IPS-18a (cell line): ENCODE data around the gene YARS1.

Experiments used
- H3K27ac ChIP-seq: one replicate; pipeline ENCODE4 v1.5.1; 2013; ENCODE audit warnings: low read length
- H3K27me3 ChIP-seq: one replicate; pipeline ENCODE4 v1.6.1; 2013; ENCODE audit warnings: mild to moderate bottlenecking, low read length; ENCODE audit not compliant: control insufficient read depth, insufficient read depth
- H3K36me3 ChIP-seq: one replicate; pipeline ENCODE4 v1.6.1; 2013; ENCODE audit warnings: low read depth, low read length; ENCODE audit not compliant: control insufficient read depth
- H3K4me1 ChIP-seq: one replicate; pipeline ENCODE4 v1.6.1; 2013; ENCODE audit warnings: low read depth, low read length; ENCODE audit not compliant: control insufficient read depth
- H3K4me3 ChIP-seq: one replicate; pipeline ENCODE4 v1.5.1; 2013; ENCODE audit warnings: low read length
- H3K9ac ChIP-seq: one replicate; pipeline ENCODE4 v1.6.1; 2013; ENCODE audit warnings: mild to moderate bottlenecking, low read length, moderate library complexity
- H3K9me3 ChIP-seq: one replicate; pipeline ENCODE4 v1.6.1; 2013; ENCODE audit warnings: low read depth, low read length; ENCODE audit not compliant: control insufficient read depth

The YARS1 gene

GRCh38 chr1:32817159-32817814 is at the start of gene YARS1, which contains the start of gene S100PBP:
TSS of gene YARS1 (minus strand) at chr1:32817358. CDS start at chr1:32817244, 114 bp downstream.
TSS of gene S100PBP (plus strand) at chr1:32817653. CDS start at chr1:32826100, 8,447 bp downstream.
- Histone ChIP-seq H3K27me3 (no peaks in the 10 kb centered on the region), H3K27ac (peak within 1 kb of the TSS; percentile 97), H3K9ac (peak within 1 kb of the TSS; percentile 100), H3K9me3 (no peaks in the 10 kb centered on the region), H3K4me3 (peak within 1 kb of the TSS; percentile 99), H3K4me1 (peaks cover 15% of the 10 kb centered on the region), H3K36me3 (no peaks in the 10 kb centered on the region)

GRCh38 chr1:32865639-32866405 is 48.7 kb upstream of the YARS1 start:
- Histone ChIP-seq H3K9me3 (no peaks in the 10 kb centered on the region), H3K4me3 (no peak overlapping the region), H3K36me3 (no peaks in the 10 kb centered on the region), H3K9ac (no peak overlapping the region), H3K27me3 (peaks cover 18% of the 10 kb centered on the region), H3K4me1 (peaks cover 8% of the 10 kb centered on the region), H3K27ac (no peak overlapping the region)

- Histone ChIP-seq H3K27me3 (peaks cover 7% of the 10 kb centered on the region), H3K27ac (no peak overlapping the region), H3K4me1 (no peaks in the 10 kb centered on the region), H3K9ac (no peak overlapping the region), H3K4me3 (no peak overlapping the region), H3K36me3 (peaks cover under 1% of the 10 kb centered on the region), H3K9me3 (no peaks in the 10 kb centered on the region)
Observed at GRCh38 chr1:32864375-32865019, 47.3 kb upstream of the YARS1 start.

GRCh38 chr1:32863881-32864245 is 46.7 kb upstream of the YARS1 start:
- Histone ChIP-seq H3K4me3 (no peak overlapping the region), H3K27ac (no peak overlapping the region), H3K36me3 (peaks cover 4% of the 10 kb centered on the region), H3K27me3 (peaks cover under 1% of the 10 kb centered on the region), H3K9ac (no peak overlapping the region), H3K4me1 (no peaks in the 10 kb centered on the region), H3K9me3 (no peaks in the 10 kb centered on the region)

- no peak overlapping the region for H3K27ac ChIP-seq
- H3K4me3 ChIP-seq: no peak overlapping the region
- no peak overlapping the region for H3K9ac ChIP-seq
- H3K36me3 ChIP-seq: peaks cover 6% of the 10 kb centered on the region
- no peaks in the 10 kb centered on the region for H3K4me1 ChIP-seq
- H3K9me3 ChIP-seq: no peaks in the 10 kb centered on the region
- no peaks in the 10 kb centered on the region for H3K27me3 ChIP-seq
Observed at GRCh38 chr1:32863218-32863880, 46.2 kb upstream of the YARS1 start.

GRCh38 chr1:32861904-32862695 is 44.9 kb upstream of the YARS1 start:
- H3K27me3 ChIP-seq: no peaks in the 10 kb centered on the region
- peaks cover 13% of the 10 kb centered on the region for H3K36me3 ChIP-seq

GRCh38 chr1:32860566-32860965 is 43.4 kb upstream of the YARS1 start:
- Histone ChIP-seq H3K4me3 (no peak overlapping the region), H3K27ac (no peak overlapping the region), H3K27me3 (no peaks in the 10 kb centered on the region), H3K9me3 (no peaks in the 10 kb centered on the region), H3K4me1 (no peaks in the 10 kb centered on the region), H3K36me3 (peaks cover 26% of the 10 kb centered on the region), H3K9ac (no peak overlapping the region)

More at GRCh38 chr1:32861904-32862695, 44.9 kb upstream of the YARS1 start:
- H3K27ac ChIP-seq: no peak overlapping the region
- H3K9me3 ChIP-seq: no peaks in the 10 kb centered on the region
- no peak overlapping the region for H3K9ac ChIP-seq
- no peaks in the 10 kb centered on the region for H3K4me1 ChIP-seq
- no peak overlapping the region for H3K4me3 ChIP-seq

GRCh38 chr1:32859915-32860314 is 42.8 kb upstream of the YARS1 start:
- Histone ChIP-seq H3K4me1 (no peaks in the 10 kb centered on the region), H3K9me3 (no peaks in the 10 kb centered on the region), H3K9ac (no peak overlapping the region), H3K36me3 (peaks cover 31% of the 10 kb centered on the region), H3K27ac (no peak overlapping the region), H3K27me3 (no peaks in the 10 kb centered on the region), H3K4me3 (no peak overlapping the region)

GRCh38 chr1:32858791-32859190 is 41.6 kb upstream of the YARS1 start:
- Histone ChIP-seq H3K4me1 (no peaks in the 10 kb centered on the region), H3K9me3 (no peaks in the 10 kb centered on the region), H3K27me3 (no peaks in the 10 kb centered on the region), H3K4me3 (no peak overlapping the region), H3K9ac (no peak overlapping the region), H3K27ac (no peak overlapping the region), H3K36me3 (peaks cover 40% of the 10 kb centered on the region)

GRCh38 chr1:32858136-32858535 is 41.0 kb upstream of the YARS1 start:
- H3K9ac ChIP-seq: no peak overlapping the region
- H3K9me3 ChIP-seq: no peaks in the 10 kb centered on the region
- H3K36me3 ChIP-seq: peaks cover 40% of the 10 kb centered on the region
- H3K4me1 ChIP-seq: no peaks in the 10 kb centered on the region
- no peak overlapping the region for H3K27ac ChIP-seq
- H3K4me3 ChIP-seq: no peak overlapping the region
- no peaks in the 10 kb centered on the region for H3K27me3 ChIP-seq
